Erythroblast (primary cell): ENCODE measurements around the gene MAP3K4.

Experiments used
- GATA1 ChIP-seq: IDR thresholded peaks from 2 replicates; pipeline ENCODE4 v1.6.1; 2011; ENCODE audit warnings: low read depth, mild to moderate bottlenecking, control low read depth, low read length, moderate library complexity
- POLR2A ChIP-seq: IDR thresholded peaks from 2 replicates; pipeline ENCODE4 v1.6.1; 2011; ENCODE audit warnings: mild to moderate bottlenecking, low read length

DNA sequence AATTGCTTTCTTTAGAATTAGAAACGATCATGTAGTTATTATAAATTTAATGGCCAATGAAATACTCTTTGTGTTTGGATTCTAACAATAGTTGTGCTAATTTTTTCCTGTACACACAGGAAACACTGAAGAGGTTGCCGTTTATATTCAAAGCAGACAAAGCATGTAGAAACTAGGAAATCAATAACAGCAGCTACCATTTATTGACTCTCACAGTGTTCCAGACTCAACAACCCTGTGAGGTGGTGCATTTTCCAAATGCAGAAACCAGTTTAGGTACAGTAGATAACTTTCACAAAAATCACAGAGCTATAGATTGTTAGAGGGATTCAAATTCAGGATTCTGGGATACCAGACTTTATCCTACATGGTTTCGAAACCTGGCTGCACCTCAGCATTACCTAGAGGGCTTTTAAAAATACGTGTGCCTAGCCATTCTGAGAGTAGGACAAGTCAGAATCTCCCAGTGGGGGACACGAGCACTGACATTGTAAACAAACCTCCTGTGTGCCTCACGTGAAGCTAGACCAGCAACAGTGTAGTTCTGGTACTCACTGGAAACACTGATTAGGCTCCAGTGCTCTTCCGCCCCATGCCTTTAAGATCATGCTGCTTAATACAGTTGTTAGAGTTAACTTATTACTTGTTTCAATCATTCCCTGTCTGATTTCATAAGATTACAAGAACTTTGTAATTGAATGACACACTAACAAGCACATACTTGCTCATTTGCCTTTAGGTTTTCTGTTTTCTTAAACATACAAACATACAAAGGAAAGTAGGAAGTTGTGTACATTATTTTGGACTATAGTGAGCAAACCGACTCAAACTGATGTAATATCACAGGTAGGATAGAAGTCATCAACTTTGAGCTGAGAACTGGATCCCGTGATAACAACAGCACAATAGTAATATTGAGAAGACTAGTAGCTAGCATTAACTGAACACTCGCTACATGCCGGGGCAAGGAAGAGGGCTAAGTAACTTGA is 65.8 kb downstream of the MAP3K4 start:
- TF ChIP-seq POLR2A (no peak), GATA1 (no peak)
